Measurements from ENCODE around the gene EFCC1.
"Not testable (repeated sequence)": the region's sequence is repeated elsewhere in the genome, so short reads cannot be mapped to it uniquely, and the experiment has no call there.

EFCC1 gene

DNA sequence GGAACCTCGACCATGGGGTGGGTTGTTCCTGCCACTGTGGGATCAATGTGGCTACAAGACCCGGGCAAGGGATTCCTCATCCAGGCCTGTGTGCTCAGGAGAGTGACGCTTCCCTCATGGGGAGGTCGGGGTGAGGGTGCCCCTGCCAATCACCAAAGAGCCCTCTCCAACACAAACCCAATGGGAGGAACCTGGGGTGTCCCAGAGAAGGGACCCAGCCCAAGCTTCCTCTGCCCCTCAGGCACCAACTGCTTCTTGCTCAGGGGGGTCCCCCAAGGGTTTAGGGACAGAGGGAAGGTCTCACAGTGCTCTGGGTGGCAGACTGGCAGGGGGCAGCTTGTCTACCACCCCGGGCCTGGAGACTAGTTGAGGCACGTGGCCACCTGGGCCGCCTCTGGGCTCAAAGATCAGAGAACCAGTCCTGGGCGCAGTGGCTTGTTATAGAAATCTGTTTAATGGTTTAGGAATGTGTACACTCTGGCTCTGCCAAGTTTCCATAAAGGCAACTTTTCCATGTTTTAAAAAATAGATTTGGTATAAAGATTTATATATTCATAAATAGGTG, 86.1 kb downstream of the EFCC1 start:
- Histone ChIP-seq H3K9me3 (ENCODE audit: insufficient read depth, low read length) (no peaks in the 10 kb centered on the region), H3K27me3 (ENCODE audit: low read depth, low read length) (no peaks in the 10 kb centered on the region), H3K4me3 (ENCODE audit: low read length) (no peak overlapping the region), H4K20me1 (ENCODE audit: insufficient read depth, low read length) (no peaks in the 10 kb centered on the region), H3K9ac (ENCODE audit: low read length) (no peak overlapping the region), H3K4me2 (ENCODE audit: low read length) (no peak overlapping the region), H3K27ac (ENCODE audit: low read length) (no peak overlapping the region), H3K4me1 (ENCODE audit: low read length) (no peaks in the 10 kb centered on the region), H3K36me3 (replicated peaks; ENCODE audit: low read depth, low read length) (peaks cover 3% of the 10 kb centered on the region), H2AFZ (ENCODE audit: low read depth, low read length) (no peak overlapping the region), H3K79me2 (ENCODE audit: low read length) (no peaks in the 10 kb centered on the region)
- TF ChIP-seq EZH2phosphoT487 (IDR thresholded peaks at IDR 0.05; ENCODE audit: low read depth), result no peak
- TF ChIP-seq, protein P1, sequence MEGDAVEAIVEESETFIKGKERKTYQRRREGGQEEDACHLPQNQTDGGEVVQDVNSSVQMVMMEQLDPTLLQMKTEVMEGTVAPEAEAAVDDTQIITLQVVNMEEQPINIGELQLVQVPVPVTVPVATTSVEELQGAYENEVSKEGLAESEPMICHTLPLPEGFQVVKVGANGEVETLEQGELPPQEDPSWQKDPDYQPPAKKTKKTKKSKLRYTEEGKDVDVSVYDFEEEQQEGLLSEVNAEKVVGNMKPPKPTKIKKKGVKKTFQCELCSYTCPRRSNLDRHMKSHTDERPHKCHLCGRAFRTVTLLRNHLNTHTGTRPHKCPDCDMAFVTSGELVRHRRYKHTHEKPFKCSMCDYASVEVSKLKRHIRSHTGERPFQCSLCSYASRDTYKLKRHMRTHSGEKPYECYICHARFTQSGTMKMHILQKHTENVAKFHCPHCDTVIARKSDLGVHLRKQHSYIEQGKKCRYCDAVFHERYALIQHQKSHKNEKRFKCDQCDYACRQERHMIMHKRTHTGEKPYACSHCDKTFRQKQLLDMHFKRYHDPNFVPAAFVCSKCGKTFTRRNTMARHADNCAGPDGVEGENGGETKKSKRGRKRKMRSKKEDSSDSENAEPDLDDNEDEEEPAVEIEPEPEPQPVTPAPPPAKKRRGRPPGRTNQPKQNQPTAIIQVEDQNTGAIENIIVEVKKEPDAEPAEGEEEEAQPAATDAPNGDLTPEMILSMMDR (IDR thresholded peaks at IDR 0.05; ENCODE audit: low read depth, low read length), result no peak

DNA sequence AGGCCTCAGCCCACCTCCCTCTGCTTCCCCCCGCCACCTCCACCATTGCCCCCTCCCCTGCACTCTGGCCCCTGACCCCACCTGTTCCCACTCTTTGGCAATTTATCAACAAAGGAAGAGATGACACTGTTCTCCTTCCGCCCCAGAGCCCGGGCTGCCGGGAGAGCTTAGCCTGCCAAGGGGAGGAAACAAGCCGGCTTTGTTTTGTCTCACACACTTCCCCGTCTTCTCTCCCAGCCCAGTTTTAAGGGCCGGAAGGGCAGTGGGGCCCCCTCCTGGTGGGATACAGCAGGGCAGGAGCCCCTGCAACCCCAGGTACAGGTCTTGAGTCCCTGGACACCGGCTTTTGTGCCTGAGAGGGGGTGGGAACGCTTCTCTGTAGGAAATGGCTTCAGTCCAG, 86.8 kb downstream of the EFCC1 start:
- not testable (repeated sequence) for H3K27ac ChIP-seq (ENCODE audit: low read length); H3K36me3 ChIP-seq (replicated peaks; ENCODE audit: low read depth, low read length); H4K20me1 ChIP-seq (ENCODE audit: insufficient read depth, low read length); H3K9me3 ChIP-seq (ENCODE audit: insufficient read depth, low read length); H3K4me3 ChIP-seq (ENCODE audit: low read length); H3K4me2 ChIP-seq (ENCODE audit: low read length); H3K79me2 ChIP-seq (ENCODE audit: low read length); H3K27me3 ChIP-seq (ENCODE audit: low read depth, low read length); H3K4me1 ChIP-seq (ENCODE audit: low read length); H3K9ac ChIP-seq (ENCODE audit: low read length); H2AFZ ChIP-seq (ENCODE audit: low read depth, low read length)

DNA sequence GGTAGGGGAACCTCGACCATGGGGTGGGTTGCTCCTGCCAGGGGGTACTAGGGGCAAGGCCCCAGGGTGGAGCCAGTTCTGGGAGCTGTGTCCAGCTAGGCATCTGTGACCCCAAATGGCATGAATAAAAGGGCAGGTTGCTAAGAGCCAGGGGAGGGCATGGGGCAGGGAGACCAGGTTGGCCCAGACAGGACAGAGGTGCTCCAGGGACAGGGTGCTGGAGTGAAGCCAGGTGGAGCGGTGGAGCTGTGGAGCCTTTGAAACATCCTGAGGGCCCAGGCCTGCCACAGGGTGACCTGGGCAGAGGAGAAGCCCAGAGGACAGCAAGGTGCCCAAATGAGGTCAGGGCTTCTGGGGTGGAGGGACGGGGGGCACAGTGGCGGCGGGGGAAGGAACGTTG, 87.2 kb downstream of the EFCC1 start:
- H2AFZ ChIP-seq (ENCODE audit: low read depth, low read length); H3K36me3 ChIP-seq (replicated peaks; ENCODE audit: low read depth, low read length); H3K4me2 ChIP-seq (ENCODE audit: low read length); H3K9ac ChIP-seq (ENCODE audit: low read length); H3K79me2 ChIP-seq (ENCODE audit: low read length); H3K27ac ChIP-seq (ENCODE audit: low read length); H3K9me3 ChIP-seq (ENCODE audit: insufficient read depth, low read length); H3K4me1 ChIP-seq (ENCODE audit: low read length); H4K20me1 ChIP-seq (ENCODE audit: insufficient read depth, low read length); H3K4me3 ChIP-seq (ENCODE audit: low read length); H3K27me3 ChIP-seq (ENCODE audit: low read depth, low read length): not testable (repeated sequence)
